ENCODE measurements around the gene HAO2.

GRCh38 chr1:119387858-119388257 is 19.3 kb downstream of the HAO2 start:
- TF ChIP-seq CTCF (IDR thresholded peaks at IDR 0.05; ENCODE audit: borderline replicate concordance, extremely low read depth, low read length, poor library complexity, severe bottlenecking), result no peak
- no peak for TF ChIP-seq EZH2 (IDR thresholded peaks at IDR 0.05; ENCODE audit: borderline replicate concordance, low read depth, low read length, severe bottlenecking)
